ENCODE results near the gene SERP2.

DNA sequence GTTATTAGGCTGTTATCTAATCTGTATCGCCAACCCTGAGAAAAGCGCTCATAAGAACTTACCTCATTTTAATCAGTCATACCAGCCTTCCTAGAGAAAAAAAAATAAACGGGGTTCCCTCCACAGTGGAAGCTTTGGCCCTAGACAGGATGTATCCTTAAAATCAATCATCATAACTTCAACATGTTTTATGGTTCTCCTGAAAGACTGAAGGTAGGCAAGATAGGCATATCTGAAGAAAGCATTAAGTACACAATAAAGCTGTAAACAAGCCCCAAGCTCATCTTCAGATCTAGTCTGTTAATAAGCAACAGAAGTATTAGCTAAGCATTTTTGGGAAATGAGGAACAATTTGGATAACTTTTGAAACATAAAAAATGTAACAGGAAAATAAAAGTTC, 18.7 kb upstream of the SERP2 start:
- TF ChIP-seq, protein P1, sequence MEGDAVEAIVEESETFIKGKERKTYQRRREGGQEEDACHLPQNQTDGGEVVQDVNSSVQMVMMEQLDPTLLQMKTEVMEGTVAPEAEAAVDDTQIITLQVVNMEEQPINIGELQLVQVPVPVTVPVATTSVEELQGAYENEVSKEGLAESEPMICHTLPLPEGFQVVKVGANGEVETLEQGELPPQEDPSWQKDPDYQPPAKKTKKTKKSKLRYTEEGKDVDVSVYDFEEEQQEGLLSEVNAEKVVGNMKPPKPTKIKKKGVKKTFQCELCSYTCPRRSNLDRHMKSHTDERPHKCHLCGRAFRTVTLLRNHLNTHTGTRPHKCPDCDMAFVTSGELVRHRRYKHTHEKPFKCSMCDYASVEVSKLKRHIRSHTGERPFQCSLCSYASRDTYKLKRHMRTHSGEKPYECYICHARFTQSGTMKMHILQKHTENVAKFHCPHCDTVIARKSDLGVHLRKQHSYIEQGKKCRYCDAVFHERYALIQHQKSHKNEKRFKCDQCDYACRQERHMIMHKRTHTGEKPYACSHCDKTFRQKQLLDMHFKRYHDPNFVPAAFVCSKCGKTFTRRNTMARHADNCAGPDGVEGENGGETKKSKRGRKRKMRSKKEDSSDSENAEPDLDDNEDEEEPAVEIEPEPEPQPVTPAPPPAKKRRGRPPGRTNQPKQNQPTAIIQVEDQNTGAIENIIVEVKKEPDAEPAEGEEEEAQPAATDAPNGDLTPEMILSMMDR (IDR thresholded peaks at IDR 0.05 in 4 of 5, conservative IDR thresholded peaks at IDR 0.05 in 1 of 5) = no peak
- no peak for TF ChIP-seq POLR2A (IDR thresholded peaks at IDR 0.05)

Measured in gastrocnemius medialis (tissue), 4 donors.